Testis (tissue), 2 donors: Measurements from ENCODE around the gene VPS16.

ENCODE experiments used
- POLR2A ChIP-seq: fragments of 450-650 bp; IDR thresholded peaks from one replicate; pipeline ENCODE4 v1.6.1; 2017; ENCODE audit warnings: antibody characterized with exemption, mild to moderate bottlenecking, moderate library complexity
- TF ChIP-seq, protein P1 (sequence below), 3 experiments: fragments of 450-650 bp in 2 of 3; fragments of 200-600 bp in 1 of 3; sonication (generic) in 1 of 3; IDR thresholded peaks; one replicate each; pipeline ENCODE4 v1.5.1; 2016 to 2019; ENCODE audit warnings: antibody characterized with exemption in 3 of 3, mild to moderate bottlenecking in 2 of 3, moderate library complexity in 1 of 3

DNA sequence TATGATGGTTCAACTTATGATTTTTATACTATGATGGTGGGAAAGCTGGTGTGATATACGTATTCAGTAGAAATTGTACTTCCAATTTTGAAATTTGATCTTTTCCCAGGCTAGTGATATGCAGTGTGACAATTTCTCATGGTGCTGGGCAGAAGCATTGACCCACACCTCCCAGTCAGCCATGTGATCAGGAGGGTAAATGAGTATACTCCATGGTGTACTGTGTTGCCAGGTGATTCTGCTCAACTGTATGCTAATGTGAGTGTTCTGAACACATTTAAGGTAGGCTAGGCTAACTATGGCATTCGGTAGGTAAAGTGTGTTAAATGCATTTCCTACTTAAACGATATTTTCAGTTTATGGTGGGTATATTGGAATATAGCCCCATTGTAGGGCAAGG, 51.8 kb downstream of the VPS16 start:
- TF ChIP-seq, protein P1, sequence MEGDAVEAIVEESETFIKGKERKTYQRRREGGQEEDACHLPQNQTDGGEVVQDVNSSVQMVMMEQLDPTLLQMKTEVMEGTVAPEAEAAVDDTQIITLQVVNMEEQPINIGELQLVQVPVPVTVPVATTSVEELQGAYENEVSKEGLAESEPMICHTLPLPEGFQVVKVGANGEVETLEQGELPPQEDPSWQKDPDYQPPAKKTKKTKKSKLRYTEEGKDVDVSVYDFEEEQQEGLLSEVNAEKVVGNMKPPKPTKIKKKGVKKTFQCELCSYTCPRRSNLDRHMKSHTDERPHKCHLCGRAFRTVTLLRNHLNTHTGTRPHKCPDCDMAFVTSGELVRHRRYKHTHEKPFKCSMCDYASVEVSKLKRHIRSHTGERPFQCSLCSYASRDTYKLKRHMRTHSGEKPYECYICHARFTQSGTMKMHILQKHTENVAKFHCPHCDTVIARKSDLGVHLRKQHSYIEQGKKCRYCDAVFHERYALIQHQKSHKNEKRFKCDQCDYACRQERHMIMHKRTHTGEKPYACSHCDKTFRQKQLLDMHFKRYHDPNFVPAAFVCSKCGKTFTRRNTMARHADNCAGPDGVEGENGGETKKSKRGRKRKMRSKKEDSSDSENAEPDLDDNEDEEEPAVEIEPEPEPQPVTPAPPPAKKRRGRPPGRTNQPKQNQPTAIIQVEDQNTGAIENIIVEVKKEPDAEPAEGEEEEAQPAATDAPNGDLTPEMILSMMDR (IDR thresholded peaks at IDR 0.05) = no peak
- TF ChIP-seq POLR2A = no peak
